Measurements from ENCODE around the gene SLC23A2. TPM values are rescaled to one million over a fixed set of nuclear protein-coding genes. Genes with fewer than 3 reads are reported as not detected.

SLC23A2 gene
- total RNA-seq, 2 donors from 2014 or later, result 12.3 to 13.7 TPM

- H3K4me1 ChIP-seq (ENCODE audit: control insufficient read depth, insufficient read depth, low read length), result no peaks in the 10 kb centered on the region
- H3K9me3 ChIP-seq (ENCODE audit: control insufficient read depth, low read length), result peaks cover 5% of the 10 kb centered on the region
- H3K4me3 Mint-ChIP-seq, result no peak overlapping the region
- no peaks in the 10 kb centered on the region for H3K36me3 Mint-ChIP-seq (ENCODE audit: low read depth)
- no peak for TF ChIP-seq CTCF (conservative IDR thresholded peaks at IDR 0.05)
- no peak overlapping the region for H3K27ac Mint-ChIP-seq
- WGBS, 2 experiments (ENCODE audit: insufficient coverage in 1 of 2, insufficient read length in 1 of 2), result 80 to 90% methylated on average over 7 to 8 of the region's 8 CpGs
- no peaks in the 10 kb centered on the region for H3K27me3 ChIP-seq (ENCODE audit: control insufficient read depth, insufficient read depth, low read length, poor library complexity, severe bottlenecking)
- no peak overlapping the region for H3K9ac ChIP-seq (ENCODE audit: extremely low read depth, low read length, poor library complexity, severe bottlenecking)
- no peak overlapping the region for H3K4me3 ChIP-seq (ENCODE audit: low read length)
- peaks cover 22% of the 10 kb centered on the region for H3K27me3 Mint-ChIP-seq (ENCODE audit: insufficient read depth)
- no peaks in the 10 kb centered on the region for H3K36me3 ChIP-seq (ENCODE audit: control insufficient read depth, insufficient read depth, low read length)
- no peak overlapping the region for H3K27ac ChIP-seq (ENCODE audit: low read depth, low read length)
- no peaks in the 10 kb centered on the region for H3K9me3 Mint-ChIP-seq
- DNase-seq, result no peak
- peaks cover 8% of the 10 kb centered on the region for H3K4me1 Mint-ChIP-seq
These were observed 162.8 kb downstream of the SLC23A2 start for GRCh38 chr20:4838526-4838925.

DNA sequence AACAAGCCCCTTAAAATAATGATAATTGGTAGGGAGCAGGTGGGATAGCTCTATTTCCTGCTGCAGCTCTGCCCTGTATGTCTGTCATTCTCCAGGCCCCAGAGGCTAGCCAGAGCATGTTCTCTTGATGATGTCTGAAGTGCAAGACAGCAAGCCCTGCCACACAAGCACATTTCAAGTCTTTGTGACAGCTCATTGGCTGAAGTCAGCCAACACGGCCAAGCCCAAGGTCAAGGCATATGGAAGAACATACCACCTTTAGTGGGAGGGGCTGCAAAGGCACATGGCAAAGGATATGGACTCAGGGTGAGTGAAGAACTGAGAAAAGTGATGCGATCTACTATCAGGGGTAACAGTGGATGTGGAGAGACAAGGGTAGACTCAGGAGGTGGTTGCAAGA lies 163.6 kb downstream of the SLC23A2 start:
- TF ChIP-seq CTCF (conservative IDR thresholded peaks at IDR 0.05), result no peak
- no peak overlapping the region for H3K27ac Mint-ChIP-seq
- no peak overlapping the region for H3K4me3 Mint-ChIP-seq
- no peaks in the 10 kb centered on the region for H3K27me3 ChIP-seq (ENCODE audit: control insufficient read depth, insufficient read depth, low read length, poor library complexity, severe bottlenecking)
- no peak for DNase-seq
- H3K4me1 ChIP-seq (ENCODE audit: control insufficient read depth, insufficient read depth, low read length), result no peaks in the 10 kb centered on the region
- no peak overlapping the region for H3K9ac ChIP-seq (ENCODE audit: extremely low read depth, low read length, poor library complexity, severe bottlenecking)
- H3K36me3 Mint-ChIP-seq (ENCODE audit: low read depth), result no peaks in the 10 kb centered on the region
- no peaks in the 10 kb centered on the region for H3K36me3 ChIP-seq (ENCODE audit: control insufficient read depth, insufficient read depth, low read length)
- no peaks in the 10 kb centered on the region for H3K9me3 Mint-ChIP-seq
- no peak overlapping the region for H3K4me3 ChIP-seq (ENCODE audit: low read length)
- H3K27me3 Mint-ChIP-seq (ENCODE audit: insufficient read depth), result peaks cover 22% of the 10 kb centered on the region
- H3K27ac ChIP-seq (ENCODE audit: low read depth, low read length), result no peak overlapping the region
- H3K9me3 ChIP-seq (ENCODE audit: control insufficient read depth, low read length), result peaks cover 5% of the 10 kb centered on the region
- H3K4me1 Mint-ChIP-seq, result peaks cover 8% of the 10 kb centered on the region
- 90 to 100% methylated on average over 2 of the region's 2 CpGs for WGBS, 2 experiments (ENCODE audit: insufficient coverage in 1 of 2, insufficient read length in 1 of 2)

DNA sequence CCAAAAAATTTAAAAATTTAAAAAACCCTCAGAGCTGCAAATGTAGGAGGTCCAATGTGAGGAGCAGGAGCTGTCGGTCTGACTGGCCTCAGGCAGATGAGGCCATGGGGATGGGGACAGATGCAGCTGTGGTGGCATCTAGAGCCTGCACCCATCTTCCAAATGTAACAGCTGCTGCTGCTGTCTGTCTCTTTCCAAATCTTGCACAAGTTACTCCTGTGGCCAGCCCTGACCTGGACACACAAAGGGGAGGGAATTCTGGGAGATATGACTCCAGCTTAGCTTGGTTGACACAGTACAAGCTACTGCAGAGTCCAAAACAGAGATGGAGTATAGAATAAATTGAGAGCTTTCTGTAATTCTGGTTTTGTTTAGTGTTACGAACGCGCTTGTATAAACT lies 164.4 kb downstream of the SLC23A2 start:
- Mint-ChIP-seq H3K4me3 (no peak overlapping the region), H3K4me1 (peaks cover 8% of the 10 kb centered on the region), H3K27me3 (ENCODE audit: insufficient read depth) (peaks cover 22% of the 10 kb centered on the region), H3K27ac (no peak overlapping the region), H3K36me3 (ENCODE audit: low read depth) (no peaks in the 10 kb centered on the region), H3K9me3 (no peaks in the 10 kb centered on the region)
- Histone ChIP-seq H3K4me3 (ENCODE audit: low read length) (no peak overlapping the region), H3K36me3 (ENCODE audit: control insufficient read depth, insufficient read depth, low read length) (no peaks in the 10 kb centered on the region), H3K4me1 (ENCODE audit: control insufficient read depth, insufficient read depth, low read length) (no peaks in the 10 kb centered on the region), H3K27ac (ENCODE audit: low read depth, low read length) (no peak overlapping the region), H3K9ac (ENCODE audit: extremely low read depth, low read length, poor library complexity, severe bottlenecking) (no peak overlapping the region), H3K27me3 (ENCODE audit: control insufficient read depth, insufficient read depth, low read length, poor library complexity, severe bottlenecking) (no peaks in the 10 kb centered on the region), H3K9me3 (ENCODE audit: control insufficient read depth, low read length) (peaks cover 5% of the 10 kb centered on the region)
- DNase-seq, result no peak
- TF ChIP-seq CTCF (conservative IDR thresholded peaks at IDR 0.05), result no peak
- 87 to 100% methylated on average over 2 to 4 of the region's 4 CpGs for WGBS, 2 experiments (ENCODE audit: insufficient coverage in 1 of 2, insufficient read length in 1 of 2)

All from endodermal cell (in vitro differentiated cells).